MM.1S (cell line): Measurements from ENCODE around the gene PTPRN2.

Experiments
- EZH2 ChIP-seq: fragments of 300-600 bp; sonication (generic); optimal IDR thresholded peaks from 2 replicates; pipeline ENCODE3; 2017; ENCODE audit warnings: low read depth, mild to moderate bottlenecking, antibody characterized with exemption, low read length, mixed read lengths
- EZH2phosphoT487 ChIP-seq: fragments of 300-600 bp; sonication (generic); IDR thresholded peaks from 2 replicates; pipeline ENCODE4 v1.6.1; 2018; ENCODE audit warnings: antibody characterized with exemption, low read length
- TF ChIP-seq, protein P1 (sequence below): fragments of 300-600 bp; sonication (generic); IDR thresholded peaks from 2 replicates; pipeline ENCODE4 v1.5.1; 2016; ENCODE audit warnings: antibody characterized with exemption, low read length, mixed read lengths

DNA sequence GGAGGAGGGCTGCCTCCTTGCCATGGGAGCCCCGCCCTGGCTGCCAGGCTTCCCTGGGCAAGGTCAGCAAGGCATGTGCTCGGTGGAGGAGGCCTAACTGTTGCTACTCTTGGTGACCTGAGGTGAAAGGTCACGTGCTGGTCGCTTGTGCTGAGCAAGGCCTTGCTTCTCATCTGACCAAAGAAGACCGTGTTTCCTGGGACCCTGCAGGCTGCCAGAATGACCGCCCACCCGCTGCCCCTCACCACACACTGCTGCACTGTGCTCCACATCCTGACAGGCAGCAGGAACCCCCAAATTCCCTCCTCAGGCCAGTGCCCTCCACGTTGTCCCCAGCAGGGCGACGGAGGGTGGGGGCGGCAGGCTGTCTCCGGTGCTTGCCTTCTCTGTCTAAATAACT lies 808.4 kb downstream of the PTPRN2 start:
- TF ChIP-seq, protein P1, sequence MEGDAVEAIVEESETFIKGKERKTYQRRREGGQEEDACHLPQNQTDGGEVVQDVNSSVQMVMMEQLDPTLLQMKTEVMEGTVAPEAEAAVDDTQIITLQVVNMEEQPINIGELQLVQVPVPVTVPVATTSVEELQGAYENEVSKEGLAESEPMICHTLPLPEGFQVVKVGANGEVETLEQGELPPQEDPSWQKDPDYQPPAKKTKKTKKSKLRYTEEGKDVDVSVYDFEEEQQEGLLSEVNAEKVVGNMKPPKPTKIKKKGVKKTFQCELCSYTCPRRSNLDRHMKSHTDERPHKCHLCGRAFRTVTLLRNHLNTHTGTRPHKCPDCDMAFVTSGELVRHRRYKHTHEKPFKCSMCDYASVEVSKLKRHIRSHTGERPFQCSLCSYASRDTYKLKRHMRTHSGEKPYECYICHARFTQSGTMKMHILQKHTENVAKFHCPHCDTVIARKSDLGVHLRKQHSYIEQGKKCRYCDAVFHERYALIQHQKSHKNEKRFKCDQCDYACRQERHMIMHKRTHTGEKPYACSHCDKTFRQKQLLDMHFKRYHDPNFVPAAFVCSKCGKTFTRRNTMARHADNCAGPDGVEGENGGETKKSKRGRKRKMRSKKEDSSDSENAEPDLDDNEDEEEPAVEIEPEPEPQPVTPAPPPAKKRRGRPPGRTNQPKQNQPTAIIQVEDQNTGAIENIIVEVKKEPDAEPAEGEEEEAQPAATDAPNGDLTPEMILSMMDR: no peak
- TF ChIP-seq EZH2phosphoT487: no peak
- TF ChIP-seq EZH2: no peak
